HUES64 (cell line): ENCODE data around the gene PACRG.

ENCODE experiments used
- H3K27ac ChIP-seq: 2 replicates; pipeline ENCODE4 v1.7.0; 2013; ENCODE audit warnings: low read depth, low read length, inconsistent platforms
- H3K27me3 ChIP-seq: 2 replicates; pipeline ENCODE4 v1.6.1; 2013; ENCODE audit warnings: mild to moderate bottlenecking, low read length; ENCODE audit not compliant: insufficient read depth
- H3K36me3 ChIP-seq: 2 replicates; pipeline ENCODE4 v1.6.1; 2013; ENCODE audit warnings: mild to moderate bottlenecking, low read length; ENCODE audit not compliant: insufficient read depth
- H3K4me1 ChIP-seq: 2 replicates; pipeline ENCODE4 v1.6.1; 2013; ENCODE audit warnings: mild to moderate bottlenecking, low read length, moderate library complexity; ENCODE audit not compliant: insufficient read depth
- H3K4me3 ChIP-seq: 2 replicates; pipeline ENCODE4 v1.5.1; 2013; ENCODE audit warnings: mild to moderate bottlenecking, low read length, moderate library complexity
- H3K9ac ChIP-seq: 2 replicates; pipeline ENCODE4 v1.6.1; 2013; ENCODE audit warnings: mild to moderate bottlenecking, low read depth, low read length
- H3K9me3 ChIP-seq: 2 replicates; pipeline ENCODE4 v1.6.1; 2013; ENCODE audit warnings: low read depth, low read length; ENCODE audit not compliant: insufficient read depth
- WGBS: fragments of 150-250, 120-280 bp; methylation state at CpG from one replicate; pipeline ENCODE4 v1.1.7; 2013; ENCODE audit warnings: missing lambda C conversion rate; 5-methylcytosine and 5-hydroxymethylcytosine counted together

The PACRG gene

DNA sequence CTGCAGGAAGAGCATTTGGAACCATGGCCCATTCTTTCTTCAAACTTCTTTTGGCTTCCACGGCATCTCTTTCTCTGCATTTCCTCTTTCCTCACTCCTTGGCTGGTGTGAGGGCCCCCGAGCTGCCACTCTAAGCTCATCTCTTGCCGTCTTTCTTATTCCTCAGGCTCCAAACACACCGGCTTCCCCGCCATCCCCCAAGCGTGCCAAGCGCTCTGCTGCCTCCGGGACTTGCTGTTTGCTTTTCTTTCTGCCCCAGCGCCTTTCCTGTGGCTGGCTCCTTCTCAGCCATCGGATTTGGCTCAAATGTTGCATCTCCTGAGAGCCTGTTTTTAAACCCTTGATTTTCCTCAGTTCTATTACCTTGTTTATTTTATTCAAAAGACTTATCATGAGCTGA is 172.7 kb downstream of the PACRG start:
- Histone ChIP-seq H3K27me3 (no peaks in the 10 kb centered on the region), H3K9ac (no peak overlapping the region), H3K27ac (no peak overlapping the region), H3K4me3 (no peak overlapping the region), H3K9me3 (no peaks in the 10 kb centered on the region), H3K36me3 (no peaks in the 10 kb centered on the region), H3K4me1 (no peaks in the 10 kb centered on the region)
- 93% methylated on average over 10 of the region's 10 CpGs for WGBS

DNA sequence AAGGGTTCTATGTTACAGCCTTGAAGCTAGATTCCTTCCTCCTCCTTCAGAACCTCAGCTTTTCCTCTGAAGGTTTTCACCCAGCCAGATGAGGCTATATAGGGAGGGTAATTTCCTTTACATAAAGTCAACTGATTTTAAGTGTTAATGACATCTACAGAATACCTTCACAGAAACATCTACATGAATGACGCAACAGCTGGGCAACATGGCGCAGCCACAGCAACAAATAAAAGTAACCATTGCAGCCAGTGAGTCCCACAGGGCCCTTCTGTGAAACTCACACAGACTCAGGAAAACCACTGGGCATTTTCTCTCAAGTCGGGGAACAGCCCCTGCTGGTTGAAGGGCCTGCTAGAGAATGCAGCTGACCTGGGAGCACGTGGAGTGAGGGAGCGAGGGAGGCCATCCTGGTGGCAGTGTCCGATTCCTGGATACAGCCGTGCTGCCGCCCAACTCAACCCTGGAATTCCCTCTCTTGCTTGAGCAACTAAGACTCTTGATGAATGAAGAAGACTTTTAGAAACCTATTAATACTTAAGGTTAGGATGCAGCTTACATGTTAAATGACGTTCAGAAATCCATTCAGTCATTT is 176.4 kb downstream of the PACRG start:
- Histone ChIP-seq H3K36me3 (no peaks in the 10 kb centered on the region), H3K4me3 (no peak overlapping the region), H3K27me3 (no peaks in the 10 kb centered on the region), H3K4me1 (no peaks in the 10 kb centered on the region), H3K9ac (no peak overlapping the region), H3K9me3 (no peaks in the 10 kb centered on the region), H3K27ac (no peak overlapping the region)
- 95% methylated on average over 9 of the region's 9 CpGs for WGBS

DNA sequence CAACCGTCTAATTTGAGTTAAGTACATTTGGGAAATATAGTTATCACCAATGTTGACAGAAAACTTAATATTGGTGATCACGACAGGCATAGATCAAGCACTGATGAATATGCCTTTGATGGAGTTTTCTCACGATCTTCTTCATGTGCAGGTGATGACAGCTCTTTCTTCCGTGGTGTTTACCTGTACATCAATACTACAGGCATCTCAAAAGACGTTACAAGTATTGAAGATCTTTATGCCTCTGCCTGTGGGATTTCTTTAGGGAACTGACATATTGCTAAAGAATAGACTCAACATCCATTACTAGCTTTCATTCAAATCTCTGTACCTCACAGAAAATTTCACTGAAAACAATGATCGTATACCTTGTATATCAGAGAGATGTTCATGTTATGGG is 178.7 kb downstream of the PACRG start:
- H3K4me3 ChIP-seq = no peak overlapping the region
- H3K9ac ChIP-seq = no peak overlapping the region

DNA sequence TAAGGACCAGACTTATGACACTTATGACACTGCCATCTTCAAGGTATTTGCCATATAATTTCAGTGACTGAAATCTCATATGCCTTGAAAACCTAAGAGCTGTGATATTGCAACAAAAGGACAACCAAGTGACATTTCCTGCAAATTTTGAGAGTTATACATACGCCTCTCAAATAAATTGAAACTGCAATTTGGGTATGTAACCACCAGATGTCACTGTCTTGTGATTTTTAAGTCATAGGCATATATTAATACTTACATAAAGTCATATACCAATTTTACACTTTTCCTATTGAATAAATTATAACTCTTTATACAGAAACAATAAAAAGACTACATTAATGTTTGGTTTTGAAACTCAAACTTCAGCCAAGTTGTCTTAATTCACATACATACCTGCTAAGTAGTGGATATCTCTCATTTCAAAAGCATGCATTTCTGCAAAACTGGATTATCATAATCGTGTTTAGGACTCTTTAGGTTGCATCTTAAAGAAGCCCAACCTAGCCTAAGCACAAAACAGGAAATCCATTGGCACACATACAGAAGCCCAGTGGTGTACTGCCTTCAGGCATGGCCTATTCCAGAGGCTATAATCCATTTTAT is 180.2 kb downstream of the PACRG start:
- Histone ChIP-seq H3K27me3 (no peaks in the 10 kb centered on the region), H3K4me1 (no peaks in the 10 kb centered on the region), H3K9me3 (no peaks in the 10 kb centered on the region), H3K27ac (no peak overlapping the region), H3K4me3 (no peak overlapping the region), H3K36me3 (no peaks in the 10 kb centered on the region), H3K9ac (no peak overlapping the region)
- WGBS = 63% methylated on average over 2 of the region's 2 CpGs

More for the DNA sequence above, 178.7 kb downstream of the PACRG start:
- WGBS = 92% methylated on average over 6 of the region's 6 CpGs
- Histone ChIP-seq H3K27me3 (no peaks in the 10 kb centered on the region), H3K36me3 (no peaks in the 10 kb centered on the region), H3K4me1 (no peaks in the 10 kb centered on the region), H3K9me3 (no peaks in the 10 kb centered on the region), H3K27ac (no peak overlapping the region)

DNA sequence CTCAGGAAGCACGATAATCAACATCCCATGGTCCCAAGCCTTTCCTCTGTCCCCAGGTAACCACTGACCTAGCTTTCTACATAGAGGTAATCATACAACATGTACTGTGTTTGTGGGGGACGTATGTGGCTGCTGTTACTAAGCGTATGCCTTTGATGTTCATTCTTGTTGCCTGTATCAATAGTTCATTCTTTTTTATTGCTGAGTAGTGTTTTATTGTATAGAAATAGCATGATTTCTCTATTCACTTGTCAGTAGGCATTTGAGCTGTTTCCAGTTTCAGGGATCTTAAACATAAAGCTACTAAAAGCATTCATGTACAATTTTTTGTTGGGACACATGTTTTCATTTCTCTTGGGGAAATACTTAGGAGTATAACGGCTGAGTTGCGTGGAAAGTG is 185.4 kb downstream of the PACRG start:
- WGBS = 87% methylated on average over 5 of the region's 5 CpGs
- Histone ChIP-seq H3K27me3 (no peaks in the 10 kb centered on the region), H3K4me1 (no peaks in the 10 kb centered on the region), H3K4me3 (no peak overlapping the region), H3K36me3 (no peaks in the 10 kb centered on the region), H3K9ac (no peak overlapping the region), H3K27ac (no peak overlapping the region), H3K9me3 (no peaks in the 10 kb centered on the region)

DNA sequence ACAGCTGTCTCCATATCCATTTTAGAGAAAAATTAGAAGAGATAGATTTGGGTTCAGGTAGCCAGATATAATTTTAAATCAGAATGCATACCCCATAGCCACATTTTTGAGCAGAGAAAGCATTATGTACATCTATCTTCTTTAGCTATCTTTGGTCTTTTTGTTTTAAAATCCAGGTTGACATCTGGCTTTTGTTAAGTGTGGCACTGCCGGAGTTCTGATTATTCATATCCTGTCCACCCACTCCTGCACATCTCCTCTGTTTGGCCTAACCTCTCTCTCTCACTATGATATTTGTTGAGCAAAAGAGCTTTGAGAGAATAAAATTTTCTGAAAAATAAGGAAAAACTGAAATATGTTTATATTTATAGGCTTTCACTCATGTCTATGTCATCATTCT is 189.7 kb downstream of the PACRG start:
- no CpG with 5 or more reads among the region's 1 CpG for WGBS
- no peak overlapping the region for H3K27ac ChIP-seq
- no peak overlapping the region for H3K9ac ChIP-seq
- H3K4me1 ChIP-seq = no peaks in the 10 kb centered on the region
- H3K9me3 ChIP-seq = no peaks in the 10 kb centered on the region
- no peaks in the 10 kb centered on the region for H3K36me3 ChIP-seq
- H3K4me3 ChIP-seq = no peak overlapping the region
- H3K27me3 ChIP-seq = no peaks in the 10 kb centered on the region

DNA sequence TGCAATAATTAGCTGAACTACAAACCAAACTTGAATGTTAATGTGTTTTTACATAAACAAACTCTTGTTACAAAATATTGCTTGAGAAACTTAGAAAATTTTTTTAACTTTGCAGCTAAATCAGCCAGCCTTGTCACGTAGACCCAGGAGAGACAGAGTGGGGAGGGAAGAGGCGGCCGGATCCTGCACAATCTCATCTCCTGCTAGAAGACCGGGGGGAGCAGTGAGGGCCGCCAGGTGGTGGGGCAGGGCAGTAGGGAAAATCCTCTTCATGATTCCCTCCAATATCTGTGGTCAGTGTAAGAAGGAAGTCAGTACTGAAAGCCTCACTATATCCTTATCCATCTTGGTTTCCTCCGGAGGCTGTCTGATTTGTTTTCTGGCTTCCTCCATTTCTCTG is 193.3 kb downstream of the PACRG start:
- Histone ChIP-seq H3K27ac (no peak overlapping the region), H3K4me1 (no peaks in the 10 kb centered on the region), H3K27me3 (no peaks in the 10 kb centered on the region), H3K9me3 (no peaks in the 10 kb centered on the region), H3K36me3 (no peaks in the 10 kb centered on the region), H3K9ac (no peak overlapping the region), H3K4me3 (no peak overlapping the region)
- 98% methylated on average over 6 of the region's 6 CpGs for WGBS

DNA sequence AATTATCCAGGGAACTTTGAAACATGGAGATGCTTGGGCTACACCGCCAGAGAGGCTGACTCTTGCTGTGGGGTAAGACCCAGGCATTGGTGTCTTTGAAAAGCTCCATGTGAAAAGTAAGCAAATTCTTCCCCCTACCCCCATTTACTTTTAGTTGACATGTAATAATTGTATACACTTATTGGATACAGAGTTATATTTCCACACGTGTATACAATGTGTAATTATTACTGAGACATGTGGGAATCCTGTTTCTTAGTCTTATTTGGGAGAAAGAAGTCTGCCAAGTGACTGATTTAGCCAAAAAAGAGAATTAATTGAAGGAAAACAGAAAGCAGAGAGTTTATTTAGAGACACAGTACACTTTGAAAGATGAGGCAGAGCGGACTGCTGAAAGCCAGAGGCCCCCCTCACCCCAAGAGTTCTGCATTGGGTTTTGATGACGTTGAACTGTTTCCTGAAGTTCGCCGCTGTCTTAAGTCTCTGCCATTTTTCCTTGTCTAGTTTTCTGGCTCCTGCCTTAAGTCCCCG is 193.8 kb downstream of the PACRG start:
- Histone ChIP-seq H3K4me1 (no peaks in the 10 kb centered on the region), H3K27me3 (no peaks in the 10 kb centered on the region), H3K4me3 (no peak overlapping the region), H3K9ac (no peak overlapping the region), H3K36me3 (no peaks in the 10 kb centered on the region), H3K27ac (no peak overlapping the region), H3K9me3 (no peaks in the 10 kb centered on the region)
- 97% methylated on average over 7 of the region's 7 CpGs for WGBS

DNA sequence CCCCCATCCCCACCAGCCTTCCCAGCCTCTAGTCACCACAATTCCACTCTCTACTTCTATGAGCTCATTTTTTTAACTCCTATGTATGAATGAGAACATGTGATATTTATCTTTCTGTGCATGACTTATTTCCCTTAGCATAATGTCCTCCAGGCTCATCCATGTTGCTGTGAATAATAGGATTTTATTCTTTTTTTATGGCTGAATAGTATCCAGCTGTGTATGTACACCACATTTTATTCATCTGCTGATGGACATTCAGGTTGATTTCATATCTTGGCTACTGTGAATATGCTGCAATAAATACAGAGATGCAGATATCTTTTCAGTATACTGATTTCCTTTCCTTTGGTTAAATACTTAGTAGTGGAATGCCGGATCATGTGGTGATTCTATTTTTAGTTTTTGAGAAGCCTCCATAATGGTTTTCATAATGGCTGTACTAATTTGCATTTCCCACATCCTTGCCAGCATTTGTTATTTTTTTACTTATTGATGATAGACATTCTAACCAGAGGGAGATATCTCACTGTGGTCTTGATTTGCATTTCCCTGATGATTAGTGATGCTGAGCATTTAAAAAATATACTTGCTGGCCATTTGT is 194.9 kb downstream of the PACRG start:
- Histone ChIP-seq H3K4me3 (no peak overlapping the region), H3K4me1 (no peaks in the 10 kb centered on the region), H3K9ac (no peak overlapping the region), H3K9me3 (0 out of 2 replicates have a peak, but pooled peaks cover 4% of the 10 kb centered on the region), H3K27ac (no peak overlapping the region), H3K27me3 (no peaks in the 10 kb centered on the region), H3K36me3 (no peaks in the 10 kb centered on the region)
- no CpG with 5 or more reads among the region's 1 CpG for WGBS

DNA sequence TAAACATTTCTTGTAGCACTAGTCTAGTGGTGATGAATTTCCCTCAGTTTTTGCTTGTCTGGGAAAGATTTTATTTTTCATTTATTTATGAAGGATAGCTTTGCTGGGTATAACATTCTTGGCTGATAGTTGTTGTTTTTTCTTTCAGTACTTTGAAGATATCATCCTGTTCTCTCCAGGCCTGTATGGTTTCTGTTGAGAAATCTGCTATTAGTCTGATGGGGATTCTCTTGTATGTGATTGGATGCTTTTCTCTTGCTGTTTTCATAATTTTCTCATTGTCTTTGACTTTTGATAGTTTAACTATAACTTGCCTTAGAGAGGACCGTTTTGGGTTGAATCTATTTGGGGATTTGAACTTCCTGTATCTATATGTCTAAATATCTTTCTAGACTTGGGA is 207.1 kb downstream of the PACRG start:
- Histone ChIP-seq H3K9me3 (peaks cover 13% of the 10 kb centered on the region), H3K27me3 (no peaks in the 10 kb centered on the region)
- WGBS = no CpG with 5 or more reads among the region's 1 CpG

DNA sequence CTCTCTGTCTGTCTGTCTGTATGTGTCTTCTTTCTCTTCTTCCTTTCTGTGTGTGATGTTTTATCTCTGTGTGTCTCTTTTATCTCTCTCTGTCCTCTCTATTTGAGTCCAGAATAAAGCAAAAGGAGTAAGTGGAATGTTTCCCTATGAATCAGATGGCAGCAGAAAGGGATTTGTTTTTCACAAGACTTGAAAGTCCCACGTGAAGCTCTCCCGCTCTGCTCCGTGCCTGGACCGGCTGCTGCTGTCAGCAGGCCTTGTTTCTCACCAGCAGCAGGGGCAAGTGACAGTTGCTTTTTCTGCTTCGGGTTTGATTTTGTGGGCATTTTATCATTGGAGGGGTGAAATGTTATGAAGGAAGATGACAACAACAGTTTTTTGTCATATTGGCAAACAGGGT is 212.7 kb downstream of the PACRG start:
- Histone ChIP-seq H3K9ac (no peak overlapping the region), H3K36me3 (no peaks in the 10 kb centered on the region), H3K9me3 (no peaks in the 10 kb centered on the region; the same call in 1 of the 2 replicates), H3K27me3 (no peaks in the 10 kb centered on the region), H3K4me3 (no peak overlapping the region), H3K4me1 (peaks cover 8% of the 10 kb centered on the region), H3K27ac (no peak overlapping the region)
- 90% methylated on average over 5 of the region's 5 CpGs for WGBS

More for the DNA sequence above, 207.1 kb downstream of the PACRG start:
- Histone ChIP-seq H3K27ac (no peak overlapping the region), H3K4me3 (no peak overlapping the region; the same call in 1 of the 2 replicates), H3K9ac (no peak overlapping the region), H3K4me1 (no peaks in the 10 kb centered on the region), H3K36me3 (no peaks in the 10 kb centered on the region)
